H1 (cell line): ENCODE data around the gene PRSS53. TPM values are rescaled to one million over a fixed set of nuclear protein-coding genes. Genes with fewer than 3 reads are reported as not detected.

Experiments
- CTCF ChIA-PET: fragments of 300-600 bp; sonication (Branson Sonifier 250); formaldehyde crosslinking; loops from one replicate; lab custom pipeline; 2021; ENCODE audit not compliant: partially characterized antibody; lab: Charles Lee
- POLR2A ChIA-PET: fragments of 300-600 bp; sonication (Branson Sonifier 250); formaldehyde crosslinking; loops from one replicate; lab custom pipeline; 2021; ENCODE audit warnings: inconsistent platforms; ENCODE audit not compliant: partially characterized antibody; lab: Charles Lee
- DNase-seq, 2 experiments: peaks; one replicate each; pipeline versions ENCODE4 v3.0.0 to v3.0.0-alpha.2; 2010 to 2022; ENCODE audit warnings: low spot score in 2 of 2, low read depth in 1 of 2, mixed read lengths in 1 of 2
- FAIRE-seq: peaks from 2 replicates; lab custom pipeline; 2011; peaks lifted over from hg19 to GRCh38; lab: Jason Lieb, UNC
- H2AFZ ChIP-seq: 2 replicates; pipeline ENCODE4 v1.8.1; 2012; ENCODE audit warnings: low read length, inconsistent platforms
- H2AK5ac ChIP-seq: 2 replicates; pipeline ENCODE4 v1.6.1; 2013; ENCODE audit warnings: low read depth, low read length
- H2BK120ac ChIP-seq: replicated peaks from 2 replicates; pipeline ENCODE3; 2013; ENCODE audit warnings: low read depth, low read length, inconsistent platforms
- H2BK12ac ChIP-seq: 2 replicates; pipeline ENCODE4 v1.6.1; 2013; ENCODE audit warnings: low read depth, low read length
- H2BK15ac ChIP-seq: 2 replicates; pipeline ENCODE4 v1.6.1; 2013; ENCODE audit warnings: low read length
- H2BK20ac ChIP-seq: 2 replicates; pipeline ENCODE4 v1.6.1; 2013; ENCODE audit warnings: low read length
- H2BK5ac ChIP-seq: 2 replicates; pipeline ENCODE4 v1.6.1; 2013; ENCODE audit warnings: low read depth, low read length
- H3K14ac ChIP-seq: 2 replicates; pipeline ENCODE4 v1.6.1; 2013; ENCODE audit warnings: inconsistent platforms; ENCODE audit not compliant: insufficient read length
- H3K18ac ChIP-seq: 2 replicates; pipeline ENCODE4 v1.6.1; 2013; ENCODE audit warnings: low read length; ENCODE audit errors: extremely low read depth
- H3K23ac ChIP-seq: 2 replicates; pipeline ENCODE4 v1.6.1; 2013; ENCODE audit warnings: inconsistent platforms; ENCODE audit not compliant: insufficient read length
- H3K23me2 ChIP-seq: 2 replicates; pipeline ENCODE4 v1.6.1; 2013; ENCODE audit warnings: low read depth, low read length
- H3K27ac ChIP-seq: 2 replicates; pipeline ENCODE4 v1.6.1; 2011; ENCODE audit warnings: low read depth, low read length, inconsistent platforms
- H3K27me3 ChIP-seq, 4 experiments: replicated peaks in 1 of 4; 1 replicate in 1 of 4; 2 replicates in 3 of 4; pipeline versions ENCODE4 v1.6.1 to v1.8.1; 2011 to 2013; ENCODE audit warnings: low read length in 3 of 4, mild to moderate bottlenecking in 3 of 4, inconsistent platforms in 2 of 4, mixed read lengths in 2 of 4, moderate library complexity in 1 of 4; ENCODE audit not compliant: control insufficient read depth in 3 of 4, insufficient read depth in 3 of 4; ENCODE audit errors: extremely low read depth in 1 of 4
- H3K36me3 ChIP-seq, 4 experiments: 2 replicates each; pipeline versions ENCODE4 v1.6.1 to v1.8.1; 2011 to 2013; ENCODE audit warnings: mild to moderate bottlenecking in 4 of 4, low read length in 3 of 4, moderate library complexity in 2 of 4, control low read depth in 1 of 4, inconsistent platforms in 1 of 4; ENCODE audit not compliant: insufficient read depth in 4 of 4, control insufficient read depth in 2 of 4
- H3K4ac ChIP-seq: replicated peaks from 2 replicates; pipeline ENCODE3; 2013; ENCODE audit warnings: low read length, low read depth, mixed read lengths, inconsistent platforms; ENCODE audit not compliant: insufficient read length
- H3K4me1 ChIP-seq, 4 experiments: replicated peaks in 1 of 4; 1 replicate in 1 of 4; 2 replicates in 3 of 4; pipeline versions ENCODE4 v1.6.1 to v1.8.1; 2011 to 2013; ENCODE audit warnings: low read length in 3 of 4, inconsistent platforms in 2 of 4, mixed read lengths in 1 of 4; ENCODE audit not compliant: insufficient read depth in 4 of 4, control insufficient read depth in 3 of 4
- H3K4me2 ChIP-seq, 2 experiments: 2 replicates each; pipeline versions ENCODE4 v1.6.1 to v1.8.1; 2011 to 2013; ENCODE audit warnings: low read depth in 2 of 2, low read length in 2 of 2, control low read depth in 1 of 2, inconsistent platforms in 1 of 2, mild to moderate bottlenecking in 1 of 2; ENCODE audit not compliant: insufficient read depth in 1 of 2
- H3K4me3 ChIP-seq, 4 experiments: fragments of 200-600, 300-600 bp in 1 of 4; sonication (generic), shearing (Covaris generic), sonication (Bioruptor Twin) in 1 of 4; 2 replicates each; pipeline versions ENCODE4 v1.5.1 to v1.8.1; 2011 to 2016; ENCODE audit warnings: low read length in 4 of 4, low read depth in 3 of 4, control low read depth in 2 of 4, inconsistent platforms in 2 of 4, mild to moderate bottlenecking in 2 of 4, mixed read lengths in 1 of 4, moderate library complexity in 1 of 4; ENCODE audit not compliant: insufficient read depth in 2 of 4; ENCODE audit errors: extremely low read depth in 1 of 4
- H3K56ac ChIP-seq: replicated peaks from 2 replicates; pipeline ENCODE3; 2013; ENCODE audit warnings: low read depth, mild to moderate bottlenecking, mixed read lengths, low read length, inconsistent platforms; ENCODE audit not compliant: insufficient read length
- H3K79me1 ChIP-seq: 2 replicates; pipeline ENCODE4 v1.6.1; 2013; ENCODE audit warnings: low read depth, low read length, control low read depth
- H3K79me2 ChIP-seq, 2 experiments: 2 replicates each; pipeline versions ENCODE4 v1.6.1 to v1.8.1; 2012 to 2013; ENCODE audit warnings: low read length in 2 of 2, mild to moderate bottlenecking in 2 of 2, inconsistent platforms in 1 of 2; ENCODE audit not compliant: insufficient read depth in 2 of 2, control insufficient read depth in 1 of 2
- H3K9ac ChIP-seq, 4 experiments: replicated peaks in 1 of 4; 1 replicate in 1 of 4; 2 replicates in 3 of 4; pipeline versions ENCODE4 v1.6.1 to v1.8.1; 2011 to 2013; ENCODE audit warnings: low read depth in 3 of 4, low read length in 3 of 4, control low read depth in 2 of 4, mild to moderate bottlenecking in 2 of 4, moderate library complexity in 2 of 4, inconsistent platforms in 1 of 4; ENCODE audit errors: extremely low read depth in 1 of 4
- H3K9me3 ChIP-seq, 2 experiments: 2 replicates each; pipeline versions ENCODE4 v1.6.1 to v1.8.1; 2012 to 2013; ENCODE audit warnings: mild to moderate bottlenecking in 2 of 2, moderate library complexity in 2 of 2, control low read depth in 1 of 2, inconsistent platforms in 1 of 2, low read depth in 1 of 2, low read length in 1 of 2, mixed read lengths in 1 of 2; ENCODE audit not compliant: insufficient read depth in 2 of 2
- H4K20me1 ChIP-seq, 2 experiments: replicated peaks in 1 of 2; 2 replicates each; pipeline versions ENCODE3 to v1.8.1; 2011 to 2013; ENCODE audit warnings: inconsistent platforms in 2 of 2, low read length in 2 of 2, mild to moderate bottlenecking in 1 of 2; ENCODE audit not compliant: insufficient read depth in 2 of 2, control insufficient read depth in 1 of 2
- H4K5ac ChIP-seq: 2 replicates; pipeline ENCODE4 v1.6.1; 2013; ENCODE audit warnings: low read length, low read depth, mixed read lengths, inconsistent platforms; ENCODE audit not compliant: insufficient read length
- H4K8ac ChIP-seq: 2 replicates; pipeline ENCODE4 v1.8.0; 2013; ENCODE audit warnings: mild to moderate bottlenecking, moderate library complexity, low read length, inconsistent platforms; ENCODE audit not compliant: insufficient read depth; ENCODE audit errors: extremely low read depth
- H4K91ac ChIP-seq: replicated peaks from 2 replicates; pipeline ENCODE3; 2013; ENCODE audit warnings: low read length, mixed read lengths, inconsistent platforms; ENCODE audit not compliant: insufficient read length
- RNF2 ChIP-seq: fragments of 200-900, 300-1000 bp; sonication (generic); IDR thresholded peaks from 2 replicates; pipeline ENCODE4 v1.7.1; 2016; ENCODE audit warnings: borderline replicate concordance, low read depth, mild to moderate bottlenecking, antibody characterized with exemption, low read length; ENCODE audit not compliant: poor library complexity, severe bottlenecking; ENCODE audit errors: missing control alignments
- WGBS, 2 experiments: shearing (Covaris generic) in 1 of 2; methylation state at CpG; one replicate each; pipeline versions ENCODE4 v1.1.6 to v1.1.7; 2013 to 2015; ENCODE audit warnings: low lambda C conversion rate in 2 of 2, mixed read lengths in 2 of 2, inconsistent platforms in 1 of 2, low coverage in 1 of 2, missing lambda C conversion rate in 1 of 2; ENCODE audit not compliant: insufficient replicate concordance in 2 of 2, insufficient coverage in 1 of 2, insufficient read length in 1 of 2; ENCODE audit errors: extremely low coverage in 1 of 2, missing lambda C conversion rate in 1 of 2; 5-methylcytosine and 5-hydroxymethylcytosine counted together
- polyA plus RNA-seq, 7 experiments: library from polyadenylated mRNA; depleted of rRNA in 3 of 7; stranded (reverse) in 5 of 7; unstranded in 2 of 7; fragments of >200 nt in 5 of 7; fragments of 200-250 nt in 2 of 7; gene quantifications; 1 replicate in 5 of 7; 2 replicates in 1 of 7; 4 replicates in 1 of 7; pipeline versions ENCODE4 v1.2.1 to v1.2.3, GENCODE V29; 2011 to 2013; ENCODE audit warnings: missing spikeins in 2 of 7, mixed read lengths in 2 of 7
- total RNA-seq: library from RNA; stranded (reverse); fragmentation: NEBNext Ultra II Directional; extraction: Animal tissue kit (Norgen Biotek cat#: 25700); gene quantifications from 2 replicates; pipeline ENCODE4 v1.2.1, GENCODE V29; 2021
- TF ChIP-seq, protein P1 (sequence below): IDR thresholded peaks from 2 replicates; pipeline ENCODE4 v1.6.1; 2011; ENCODE audit warnings: low read length, improper control_type of control experiment

PRSS53 gene
- total and polyA plus RNA-seq, 2 of the 8 experiments (the other 6 are each of a cell fraction or from before 2014, with no cell fraction given): 1.7 to 2.6 TPM

DNA sequence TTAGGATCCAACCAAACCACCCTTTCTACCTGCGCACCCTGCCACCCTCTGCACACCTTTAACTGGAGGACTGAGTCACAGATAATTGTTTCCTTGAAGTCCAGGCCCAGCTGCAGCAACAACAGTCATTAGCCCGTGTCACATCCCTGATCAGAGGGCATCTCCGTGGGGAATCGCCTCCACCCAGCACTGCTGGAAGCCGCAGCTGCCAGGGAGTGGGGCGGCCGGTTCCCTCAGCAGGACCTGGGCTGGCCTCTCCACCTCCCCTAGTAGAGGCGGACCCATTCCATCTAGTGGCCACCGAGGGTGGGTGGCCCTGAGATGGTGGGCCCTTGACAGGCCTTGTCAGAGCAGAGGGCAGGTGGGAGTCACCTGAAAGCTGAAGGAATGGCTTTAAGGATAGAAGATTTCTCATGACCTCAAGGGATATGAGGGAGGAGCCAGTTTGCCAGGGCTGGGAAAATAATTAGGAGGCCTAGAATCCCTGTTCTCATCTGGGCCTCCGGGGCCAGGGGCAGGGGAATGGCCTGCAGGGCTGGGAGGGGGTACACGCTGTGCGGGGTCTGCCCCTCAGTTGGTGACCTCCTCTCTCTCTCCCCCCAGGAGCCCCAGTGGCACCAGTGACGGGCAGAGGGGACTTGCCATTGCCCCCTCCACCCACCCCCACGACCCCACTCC, 6.2 kb downstream of the PRSS53 start:
- H3K27ac ChIP-seq: no peak overlapping the region
- WGBS, 2 experiments: 91% methylated on average over 9 of the region's 14 CpGs; no CpG with 5 or more reads in 1 of the 2 experiments

More for the DNA sequence above, 6.2 kb downstream of the PRSS53 start:
- no peak overlapping the region for H3K4me3 ChIP-seq
- H3K56ac ChIP-seq: no peak overlapping the region
- DNase-seq (no peak), FAIRE-seq (no peak)
- no peak overlapping the region for H3K18ac ChIP-seq
- no peak overlapping the region for H3K14ac ChIP-seq
- no peak overlapping the region for H3K4ac ChIP-seq
- no peak overlapping the region for H2BK120ac ChIP-seq
- H3K9me3 ChIP-seq: no peaks in the 10 kb centered on the region
- H3K9ac ChIP-seq: no peak overlapping the region
- CTCF ChIA-PET: interaction anchor here (1.0 kb wide), 1 partner anchor 15 kb away, joined by 3 read pairs; no protein-coding TSS in a partner anchor
- H2BK12ac ChIP-seq: no peak overlapping the region
- H2BK5ac ChIP-seq: no peak overlapping the region
- H2BK20ac ChIP-seq: no peak overlapping the region
- H4K8ac ChIP-seq: no peak overlapping the region; the same call in 1 of the 2 replicates
- peaks cover 2 to 37% (median 21%) of the 10 kb centered on the region in 4 experiments; a peak in 7 of 8 replicates for H3K36me3 ChIP-seq
- no peak overlapping the region for H4K5ac ChIP-seq
- H3K23ac ChIP-seq: no peak overlapping the region
- TF ChIP-seq, protein P1, sequence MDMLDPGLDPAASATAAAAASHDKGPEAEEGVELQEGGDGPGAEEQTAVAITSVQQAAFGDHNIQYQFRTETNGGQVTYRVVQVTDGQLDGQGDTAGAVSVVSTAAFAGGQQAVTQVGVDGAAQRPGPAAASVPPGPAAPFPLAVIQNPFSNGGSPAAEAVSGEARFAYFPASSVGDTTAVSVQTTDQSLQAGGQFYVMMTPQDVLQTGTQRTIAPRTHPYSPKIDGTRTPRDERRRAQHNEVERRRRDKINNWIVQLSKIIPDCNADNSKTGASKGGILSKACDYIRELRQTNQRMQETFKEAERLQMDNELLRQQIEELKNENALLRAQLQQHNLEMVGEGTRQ: no peak
- no peak for TF ChIP-seq RNF2
- H2AFZ ChIP-seq: no peak overlapping the region
- POLR2A ChIA-PET: interaction anchor here (1.0 to 4.7 kb wide), 3 partner anchors 9 to 13 kb away, joined by 3 to 34 read pairs (median 5); partner anchors contain the start of genes ZNF646 and ZNF668
- no peak overlapping the region for H4K91ac ChIP-seq
- H3K79me2 ChIP-seq: peaks cover 0 to 14% of the 10 kb centered on the region in 2 experiments; a peak in 2 of 4 replicates
- H4K20me1 ChIP-seq: peaks cover 7 to 31% of the 10 kb centered on the region in 2 experiments
- H3K4me1 ChIP-seq: no peaks in the 10 kb centered on the region
- no peak overlapping the region for H2AK5ac ChIP-seq
- H3K79me1 ChIP-seq: peaks cover 6% of the 10 kb centered on the region
- no peak overlapping the region for H3K4me2 ChIP-seq
- no peak overlapping the region for H2BK15ac ChIP-seq
- H3K23me2 ChIP-seq: no peaks in the 10 kb centered on the region
- H3K27me3 ChIP-seq: no peaks in the 10 kb centered on the region
